ENCODE data around the gene BAHD1.

BAHD1 gene

GRCh38 chr15:40464595-40465185 lies 23.9 kb downstream of the BAHD1 start:
- no peak for TF ChIP-seq CTCF (IDR thresholded peaks at IDR 0.05; ENCODE audit: extremely low read depth, missing control alignments)
- no peak for DNase-seq (ENCODE audit: low spot score)

GRCh38 chr15:40465939-40466338 lies 25.2 kb downstream of the BAHD1 start:
- DNase-seq (ENCODE audit: low spot score), result no peak
- TF ChIP-seq CTCF (IDR thresholded peaks at IDR 0.05; ENCODE audit: extremely low read depth, missing control alignments), result no peak

- no peak for DNase-seq (ENCODE audit: low spot score)
- no peak for TF ChIP-seq CTCF (IDR thresholded peaks at IDR 0.05; ENCODE audit: extremely low read depth, missing control alignments)
Observed at GRCh38 chr15:40466426-40467260, 25.9 kb downstream of the BAHD1 start.

GRCh38 chr15:40467261-40467615 lies 26.5 kb downstream of the BAHD1 start:
- no peak for TF ChIP-seq CTCF (IDR thresholded peaks at IDR 0.05; ENCODE audit: extremely low read depth, missing control alignments)
- no peak for DNase-seq (ENCODE audit: low spot score)

- no peak for TF ChIP-seq CTCF (IDR thresholded peaks at IDR 0.05; ENCODE audit: extremely low read depth, missing control alignments)
- DNase-seq (ENCODE audit: low spot score), result no peak
Observed at GRCh38 chr15:40468898-40469331, 28.2 kb downstream of the BAHD1 start.

GRCh38 chr15:40469776-40470390 lies 29.1 kb downstream of the BAHD1 start:
- no peak for TF ChIP-seq CTCF (IDR thresholded peaks at IDR 0.05; ENCODE audit: extremely low read depth, missing control alignments)
- DNase-seq (ENCODE audit: low spot score), result no peak
